ENCODE data around the gene SPSB1. TPM values are rescaled to one million over a fixed set of nuclear protein-coding genes. Genes with fewer than 3 reads are reported as not detected.

SPSB1 gene
- total and polyA plus RNA-seq, 2 experiments from 2014 or later, result 4.6 to 5.4 TPM

- DNase-seq (ENCODE audit: low read depth in 1 of 2, low spot score in 1 of 2), result peak in 1 of 2 donors; percentile 14
- no peaks in the 10 kb centered on the region for H3K36me3 ChIP-seq
- TF ChIP-seq CTCF (IDR thresholded peaks at IDR 0.05; ENCODE audit: low read depth, low read length), result no peak
- no peak overlapping the region for H3K4me3 ChIP-seq
- H3K27me3 ChIP-seq, result no peaks in the 10 kb centered on the region
- H3K27ac ChIP-seq, result no peak overlapping the region
- H3K4me1 ChIP-seq (ENCODE audit: low read depth), result peaks cover 9% of the 10 kb centered on the region
- H3K9me3 ChIP-seq (ENCODE audit: low read depth), result no peaks in the 10 kb centered on the region
Observed at GRCh38 chr1:9311479-9311878, 18.8 kb downstream of the SPSB1 start.

- Histone ChIP-seq H3K36me3 (no peaks in the 10 kb centered on the region), H3K27me3 (no peaks in the 10 kb centered on the region), H3K27ac (no peak overlapping the region), H3K4me1 (ENCODE audit: low read depth) (peaks cover 9% of the 10 kb centered on the region), H3K9me3 (ENCODE audit: low read depth) (no peaks in the 10 kb centered on the region), H3K4me3 (no peak overlapping the region)
- no peak for TF ChIP-seq CTCF (IDR thresholded peaks at IDR 0.05; ENCODE audit: low read depth, low read length)
- no peak for DNase-seq (ENCODE audit: low read depth in 1 of 2, low spot score in 1 of 2)
Observed at GRCh38 chr1:9312168-9312720, 19.6 kb downstream of the SPSB1 start.

- DNase-seq (ENCODE audit: low read depth in 1 of 2, low spot score in 1 of 2), result no peak
- Histone ChIP-seq H3K36me3 (no peaks in the 10 kb centered on the region), H3K9me3 (ENCODE audit: low read depth) (no peaks in the 10 kb centered on the region), H3K27me3 (no peaks in the 10 kb centered on the region), H3K4me1 (ENCODE audit: low read depth) (peaks cover 9% of the 10 kb centered on the region), H3K4me3 (no peak overlapping the region), H3K27ac (no peak overlapping the region)
- no peak for TF ChIP-seq CTCF (IDR thresholded peaks at IDR 0.05; ENCODE audit: low read depth, low read length)
Observed at GRCh38 chr1:9313576-9313975, 20.9 kb downstream of the SPSB1 start.

GRCh38 chr1:9314111-9314510 is 21.4 kb downstream of the SPSB1 start:
- peaks cover 9% of the 10 kb centered on the region for H3K4me1 ChIP-seq (ENCODE audit: low read depth)
- DNase-seq (ENCODE audit: low read depth in 1 of 2, low spot score in 1 of 2), result no peak
- no peak overlapping the region for H3K4me3 ChIP-seq
- H3K9me3 ChIP-seq (ENCODE audit: low read depth), result no peaks in the 10 kb centered on the region
- TF ChIP-seq CTCF (IDR thresholded peaks at IDR 0.05; ENCODE audit: low read depth, low read length), result no peak
- no peaks in the 10 kb centered on the region for H3K36me3 ChIP-seq
- H3K27ac ChIP-seq, result no peak overlapping the region
- no peaks in the 10 kb centered on the region for H3K27me3 ChIP-seq

- H3K27ac ChIP-seq, result no peak overlapping the region
Observed at GRCh38 chr1:9314711-9315379, 22.2 kb downstream of the SPSB1 start.

More at GRCh38 chr1:9314711-9315379, 22.2 kb downstream of the SPSB1 start:
- Histone ChIP-seq H3K4me3 (no peak overlapping the region), H3K27me3 (no peaks in the 10 kb centered on the region), H3K36me3 (no peaks in the 10 kb centered on the region), H3K4me1 (ENCODE audit: low read depth) (peaks cover 9% of the 10 kb centered on the region), H3K9me3 (ENCODE audit: low read depth) (no peaks in the 10 kb centered on the region)
- no peak for TF ChIP-seq CTCF (IDR thresholded peaks at IDR 0.05; ENCODE audit: low read depth, low read length)
- DNase-seq (ENCODE audit: low read depth in 1 of 2, low spot score in 1 of 2), result no peak

All from cardiac muscle cell (in vitro differentiated cells and primary cell).